CD8-positive, alpha-beta memory T cell (primary cell): ENCODE measurements around the gene CUX1. TPM values are rescaled to one million over a fixed set of nuclear protein-coding genes. Genes with fewer than 3 reads are reported as not detected.

Experiments used
- CTCF ChIA-PET: fragments of 350-600 bp; sonication (Branson Sonifier 250); formaldehyde crosslinking; loops from one replicate; lab custom pipeline; 2021; ENCODE audit warnings: antibody characterized with exemption; lab: Charles Lee
- POLR2A ChIA-PET: fragments of 350-600 bp; sonication (Branson Sonifier 250); formaldehyde crosslinking; loops from one replicate; lab custom pipeline; 2021; ENCODE audit warnings: antibody characterized with exemption; lab: Charles Lee
- DNase-seq, 5 donors: peaks; one replicate each; pipeline versions ENCODE4 v3.0.0 to v3.0.0-alpha.2; 2020 to 2022; ENCODE audit warnings: mixed read lengths in 1 of 5
- H3K27ac ChIP-seq: one replicate; pipeline ENCODE4 v1.7.0; 2013; ENCODE audit warnings: low read depth, mild to moderate bottlenecking, low read length, moderate library complexity
- H3K27me3 ChIP-seq: 2 replicates; pipeline ENCODE4 v1.7.0; 2013; ENCODE audit warnings: low read length, mild to moderate bottlenecking; ENCODE audit not compliant: insufficient read depth, poor library complexity, severe bottlenecking
- H3K36me3 ChIP-seq: 2 replicates; pipeline ENCODE4 v1.7.0; 2013; ENCODE audit warnings: mild to moderate bottlenecking, low read length, moderate library complexity; ENCODE audit not compliant: insufficient read depth
- H3K4me1 ChIP-seq: 2 replicates; pipeline ENCODE4 v1.7.0; 2013; ENCODE audit warnings: mild to moderate bottlenecking, low read length, moderate library complexity; ENCODE audit not compliant: insufficient read depth
- H3K4me3 ChIP-seq: 2 replicates; pipeline ENCODE4 v1.7.0; 2013; ENCODE audit warnings: mild to moderate bottlenecking, low read length
- H3K9me3 ChIP-seq: 2 replicates; pipeline ENCODE4 v1.7.0; 2013; ENCODE audit warnings: mild to moderate bottlenecking, low read length
- H3K27ac Mint-ChIP-seq, 8 donors: one replicate each; pipeline ENCODE4 v1.8.0; 2020 to 2021; ENCODE audit warnings: mixed read lengths in 8 of 8, mild to moderate bottlenecking in 6 of 8, inconsistent platforms in 3 of 8, moderate library complexity in 3 of 8
- H3K27me3 Mint-ChIP-seq, 2 donors: one replicate each; pipeline ENCODE4 v1.8.0; 2020 to 2021; ENCODE audit warnings: mixed read lengths in 2 of 2, mild to moderate bottlenecking in 1 of 2, moderate library complexity in 1 of 2
- H3K36me3 Mint-ChIP-seq, 3 donors: one replicate each; pipeline ENCODE4 v1.8.0; 2020 to 2021; ENCODE audit warnings: mixed read lengths in 3 of 3, inconsistent platforms in 1 of 3, mild to moderate bottlenecking in 1 of 3
- H3K4me1 Mint-ChIP-seq, 3 donors: one replicate each; pipeline ENCODE4 v1.8.0; 2020 to 2021; ENCODE audit warnings: mixed read lengths in 3 of 3, inconsistent platforms in 1 of 3, mild to moderate bottlenecking in 1 of 3
- H3K4me3 Mint-ChIP-seq, 7 donors: one replicate each; pipeline ENCODE4 v1.8.0; 2020 to 2021; ENCODE audit warnings: mixed read lengths in 7 of 7, mild to moderate bottlenecking in 6 of 7, moderate library complexity in 4 of 7, inconsistent platforms in 2 of 7
- H3K9me3 Mint-ChIP-seq, 5 donors: one replicate each; pipeline ENCODE4 v1.8.0; 2020 to 2022; ENCODE audit warnings: mixed read lengths in 5 of 5, mild to moderate bottlenecking in 3 of 5, moderate library complexity in 2 of 5, inconsistent platforms in 1 of 5
- polyA plus RNA-seq: library from polyadenylated mRNA; unstranded; fragments of 300-500 nt; fragmentation: Illumina TruSeq; gene quantifications from one replicate; pipeline ENCODE4 v1.2.3, GENCODE V29; 2021
- total RNA-seq, 2 experiments: library from RNA; stranded (reverse); gene quantifications; one replicate each; pipeline ENCODE4 v1.2.3, GENCODE V29; 2021

Gene CUX1
- total and polyA plus RNA-seq, 3 experiments from 2014 or later: 23.2 to 26.4 (median 23.6) TPM

- CTCF ChIA-PET: no interaction called here
- H3K4me3 ChIP-seq: no peak overlapping the region
- Mint-ChIP-seq H3K27me3 (no peaks in the 10 kb centered on the region), H3K4me3 (no peak overlapping the region), H3K27ac (peak overlapping the region in 1 of 8 donors; percentile 77), H3K4me1 (peaks cover 17 to 32% (median 19%) of the 10 kb centered on the region in 3 donors), H3K9me3 (no peaks in the 10 kb centered on the region), H3K36me3 (peaks cover 0 to 3% (median 0%) of the 10 kb centered on the region in 3 donors)
- no peak for DNase-seq
- H3K9me3 ChIP-seq: no peaks in the 10 kb centered on the region
- H3K27me3 ChIP-seq: no peaks in the 10 kb centered on the region
- POLR2A ChIA-PET: no interaction called here
- no peaks in the 10 kb centered on the region for H3K36me3 ChIP-seq
- no peak overlapping the region for H3K27ac ChIP-seq
- no peaks in the 10 kb centered on the region for H3K4me1 ChIP-seq
Measured at GRCh38 chr7:101896316-101896715, 78.9 kb downstream of the CUX1 start.

GRCh38 chr7:101896941-101897340, 79.5 kb downstream of the CUX1 start:
- CTCF ChIA-PET: no interaction called here
- Histone ChIP-seq H3K4me3 (no peak overlapping the region), H3K27me3 (no peaks in the 10 kb centered on the region), H3K4me1 (no peaks in the 10 kb centered on the region), H3K36me3 (no peaks in the 10 kb centered on the region), H3K27ac (no peak overlapping the region), H3K9me3 (no peaks in the 10 kb centered on the region)
- Mint-ChIP-seq H3K36me3 (peaks cover 0 to 3% (median 0%) of the 10 kb centered on the region in 3 donors), H3K9me3 (no peaks in the 10 kb centered on the region), H3K27ac (no peak overlapping the region), H3K4me3 (no peak overlapping the region), H3K4me1 (peaks cover 12 to 32% (median 19%) of the 10 kb centered on the region in 3 donors), H3K27me3 (no peaks in the 10 kb centered on the region)
- POLR2A ChIA-PET: no interaction called here
- no peak for DNase-seq

GRCh38 chr7:101898106-101898505, 80.7 kb downstream of the CUX1 start:
- H3K36me3 Mint-ChIP-seq: peaks cover 0 to 1% (median 0%) of the 10 kb centered on the region in 3 donors
- H3K4me3 Mint-ChIP-seq: no peak overlapping the region
- no peaks in the 10 kb centered on the region for H3K4me1 ChIP-seq
- H3K27me3 ChIP-seq: no peaks in the 10 kb centered on the region
- H3K27ac Mint-ChIP-seq: no peak overlapping the region
- H3K9me3 ChIP-seq: no peaks in the 10 kb centered on the region
- ChIA-PET CTCF (interaction anchor here (0.8 kb wide), 1 partner anchor 147 kb away, joined by 3 read pairs; no protein-coding TSS in a partner anchor), POLR2A (no interaction called here)
- no peak overlapping the region for H3K4me3 ChIP-seq
- H3K27me3 Mint-ChIP-seq: no peaks in the 10 kb centered on the region
- no peak overlapping the region for H3K27ac ChIP-seq
- no peak for DNase-seq
- no peaks in the 10 kb centered on the region for H3K9me3 Mint-ChIP-seq
- H3K36me3 ChIP-seq: no peaks in the 10 kb centered on the region
- H3K4me1 Mint-ChIP-seq: peaks cover 11 to 27% (median 13%) of the 10 kb centered on the region in 3 donors

- POLR2A ChIA-PET: no interaction called here
- H3K27ac ChIP-seq: no peak overlapping the region
- CTCF ChIA-PET: no interaction called here
Measured at GRCh38 chr7:101899616-101900015, 82.2 kb downstream of the CUX1 start.

GRCh38 chr7:101900103-101900502, 82.7 kb downstream of the CUX1 start:
- CTCF ChIA-PET: interaction anchor here (1.2 kb wide), 1 partner anchor 21 kb away, joined by 3 read pairs; no protein-coding TSS in a partner anchor

More at GRCh38 chr7:101899616-101900015, 82.2 kb downstream of the CUX1 start:
- Histone ChIP-seq H3K9me3 (no peaks in the 10 kb centered on the region), H3K4me3 (no peak overlapping the region), H3K4me1 (no peaks in the 10 kb centered on the region), H3K27me3 (no peaks in the 10 kb centered on the region), H3K36me3 (no peaks in the 10 kb centered on the region)
- DNase-seq: no peak
- no peak overlapping the region for H3K27ac Mint-ChIP-seq
- H3K27me3 Mint-ChIP-seq: no peaks in the 10 kb centered on the region
- H3K4me1 Mint-ChIP-seq: peaks cover 12 to 29% (median 13%) of the 10 kb centered on the region in 3 donors
- no peak overlapping the region for H3K4me3 Mint-ChIP-seq
- no peaks in the 10 kb centered on the region for H3K9me3 Mint-ChIP-seq
- H3K36me3 Mint-ChIP-seq: peaks cover 0 to 1% (median 0%) of the 10 kb centered on the region in 3 donors

GRCh38 chr7:101901661-101902491, 84.5 kb downstream of the CUX1 start:
- Mint-ChIP-seq H3K36me3 (peaks cover 0 to 3% (median 0%) of the 10 kb centered on the region in 3 donors), H3K4me3 (no peak overlapping the region), H3K27ac (no peak overlapping the region), H3K9me3 (no peaks in the 10 kb centered on the region), H3K4me1 (peaks cover 8 to 14% (median 12%) of the 10 kb centered on the region in 3 donors), H3K27me3 (no peaks in the 10 kb centered on the region)
- POLR2A ChIA-PET: no interaction called here
- Histone ChIP-seq H3K27me3 (no peaks in the 10 kb centered on the region), H3K4me1 (no peaks in the 10 kb centered on the region), H3K9me3 (no peaks in the 10 kb centered on the region), H3K27ac (peak overlapping the region; percentile 14), H3K4me3 (no peak overlapping the region), H3K36me3 (no peaks in the 10 kb centered on the region)
- CTCF ChIA-PET: interaction anchor here (1.2 kb wide), 1 partner anchor 19 kb away, joined by 3 read pairs; no protein-coding TSS in a partner anchor
- DNase-seq: no peak

More at GRCh38 chr7:101900103-101900502, 82.7 kb downstream of the CUX1 start:
- DNase-seq: no peak
- Histone ChIP-seq H3K9me3 (no peaks in the 10 kb centered on the region), H3K36me3 (no peaks in the 10 kb centered on the region), H3K4me1 (no peaks in the 10 kb centered on the region), H3K27me3 (no peaks in the 10 kb centered on the region), H3K4me3 (no peak overlapping the region), H3K27ac (no peak overlapping the region)
- H3K4me3 Mint-ChIP-seq: no peak overlapping the region
- H3K27ac Mint-ChIP-seq: no peak overlapping the region
- H3K9me3 Mint-ChIP-seq: no peaks in the 10 kb centered on the region
- peaks cover 11 to 27% (median 13%) of the 10 kb centered on the region in 3 donors for H3K4me1 Mint-ChIP-seq
- no peaks in the 10 kb centered on the region for H3K27me3 Mint-ChIP-seq
- peaks cover 0 to 1% (median 0%) of the 10 kb centered on the region in 3 donors for H3K36me3 Mint-ChIP-seq
- POLR2A ChIA-PET: no interaction called here

- Histone ChIP-seq H3K27me3 (no peaks in the 10 kb centered on the region), H3K36me3 (no peaks in the 10 kb centered on the region), H3K4me3 (no peak overlapping the region), H3K4me1 (no peaks in the 10 kb centered on the region), H3K27ac (peak overlapping the region; percentile 38), H3K9me3 (no peaks in the 10 kb centered on the region)
- DNase-seq: no peak
- Mint-ChIP-seq H3K27me3 (no peaks in the 10 kb centered on the region), H3K27ac (peak overlapping the region in 1 of 8 donors; percentile 32), H3K4me1 (peaks cover 5 to 15% (median 15%) of the 10 kb centered on the region in 3 donors), H3K9me3 (no peaks in the 10 kb centered on the region), H3K36me3 (peaks cover 0 to 3% (median 0%) of the 10 kb centered on the region in 3 donors), H3K4me3 (no peak overlapping the region)
- POLR2A ChIA-PET: no interaction called here
- CTCF ChIA-PET: interaction anchor here (1.2 kb wide), 1 partner anchor 18 kb away, joined by 3 read pairs; no protein-coding TSS in a partner anchor
Measured at GRCh38 chr7:101902680-101903514, 85.5 kb downstream of the CUX1 start.
